Measurements from ENCODE around the gene RBAK. TPM values are rescaled to one million over a fixed set of nuclear protein-coding genes. Genes with fewer than 3 reads are reported as not detected.

Gene RBAK
- total RNA-seq, 2 donors from 2014 or later: 18.5 to 18.8 TPM

DNA sequence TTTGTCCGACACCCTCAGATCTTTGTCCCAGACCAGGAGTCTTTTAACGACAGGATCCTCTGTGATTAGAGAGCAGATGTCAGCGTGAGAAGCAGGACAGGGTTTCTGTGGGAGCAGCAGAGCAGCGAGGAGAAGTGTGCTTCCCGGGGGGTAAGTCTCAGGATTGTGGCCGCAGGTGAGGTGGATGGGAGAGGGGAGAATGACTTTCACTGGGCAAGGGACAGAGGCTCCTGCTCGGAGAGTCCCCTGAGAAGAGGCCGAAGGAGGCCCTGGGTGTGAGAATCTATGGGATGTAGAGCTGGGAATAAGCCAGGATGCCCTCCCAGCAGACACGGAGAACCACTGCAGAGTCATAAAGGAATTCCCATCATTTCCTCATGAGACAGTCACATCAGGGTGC lies 10.4 kb upstream of the RBAK start:
- no peaks in the 10 kb centered on the region for H3K9me3 ChIP-seq (ENCODE audit: control insufficient read depth, low read length)
- H3K27ac ChIP-seq (ENCODE audit: low read depth, low read length): no peak overlapping the region
- no peak overlapping the region for H3K4me3 Mint-ChIP-seq
- H3K27ac Mint-ChIP-seq: no peak overlapping the region
- peaks cover 47% of the 10 kb centered on the region for H3K27me3 Mint-ChIP-seq (ENCODE audit: insufficient read depth)
- H3K9ac ChIP-seq (ENCODE audit: extremely low read depth, low read length, poor library complexity, severe bottlenecking): no peak overlapping the region
- H3K4me3 ChIP-seq (ENCODE audit: low read length): no peak overlapping the region
- TF ChIP-seq CTCF (conservative IDR thresholded peaks at IDR 0.05): no peak
- no peaks in the 10 kb centered on the region for H3K4me1 Mint-ChIP-seq
- no peaks in the 10 kb centered on the region for H3K36me3 ChIP-seq (ENCODE audit: control insufficient read depth, insufficient read depth, low read length)
- H3K9me3 Mint-ChIP-seq: peaks cover 5% of the 10 kb centered on the region
- no peak for DNase-seq
- H3K27me3 ChIP-seq (ENCODE audit: control insufficient read depth, insufficient read depth, low read length, poor library complexity, severe bottlenecking): no peaks in the 10 kb centered on the region
- peaks cover 3% of the 10 kb centered on the region for H3K36me3 Mint-ChIP-seq (ENCODE audit: low read depth)
- 88 to 98% methylated on average over 7 to 9 of the region's 9 CpGs for whole genome bisulfite sequencing, 2 experiments (ENCODE audit: insufficient coverage in 1 of 2, insufficient read length in 1 of 2)
- no peaks in the 10 kb centered on the region for H3K4me1 ChIP-seq (ENCODE audit: control insufficient read depth, insufficient read depth, low read length)

DNA sequence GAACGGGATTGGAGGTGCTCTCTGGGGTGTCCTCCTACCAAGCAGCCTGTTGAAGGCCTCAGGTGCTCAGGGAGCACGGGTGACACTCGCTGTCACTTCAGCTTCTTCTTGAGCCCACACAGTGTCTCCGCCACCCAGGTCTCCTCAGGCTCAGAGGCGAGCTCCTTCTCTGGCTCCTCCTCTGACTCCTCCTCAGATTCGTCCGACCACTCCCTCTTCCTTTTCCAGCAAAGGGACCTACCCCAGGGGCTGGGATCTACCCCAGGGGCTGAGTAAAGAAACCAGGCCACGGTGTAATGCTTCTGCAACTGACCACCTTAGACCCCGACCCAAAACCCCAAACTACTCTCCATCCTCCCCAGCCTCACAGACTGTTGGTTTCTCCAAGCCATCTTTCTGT lies 9.2 kb upstream of the RBAK start:
- Histone ChIP-seq H3K4me1 (ENCODE audit: control insufficient read depth, insufficient read depth, low read length) (no peaks in the 10 kb centered on the region), H3K36me3 (ENCODE audit: control insufficient read depth, insufficient read depth, low read length) (no peaks in the 10 kb centered on the region), H3K4me3 (ENCODE audit: low read length) (no peak overlapping the region), H3K27me3 (ENCODE audit: control insufficient read depth, insufficient read depth, low read length, poor library complexity, severe bottlenecking) (no peaks in the 10 kb centered on the region), H3K27ac (ENCODE audit: low read depth, low read length) (no peak overlapping the region), H3K9ac (ENCODE audit: extremely low read depth, low read length, poor library complexity, severe bottlenecking) (no peak overlapping the region), H3K9me3 (ENCODE audit: control insufficient read depth, low read length) (no peaks in the 10 kb centered on the region)
- Mint-ChIP-seq H3K36me3 (ENCODE audit: low read depth) (peaks cover 3% of the 10 kb centered on the region), H3K4me3 (no peak overlapping the region), H3K4me1 (no peaks in the 10 kb centered on the region), H3K27ac (no peak overlapping the region), H3K9me3 (peaks cover 2% of the 10 kb centered on the region), H3K27me3 (ENCODE audit: insufficient read depth) (peaks cover 58% of the 10 kb centered on the region)
- WGBS, 2 experiments (ENCODE audit: insufficient coverage in 1 of 2, insufficient read length in 1 of 2): 81% methylated on average over 4 to 9 of the region's 9 CpGs
- TF ChIP-seq CTCF (conservative IDR thresholded peaks at IDR 0.05): no peak
- DNase-seq: no peak

- H3K4me1 Mint-ChIP-seq: peaks cover 4% of the 10 kb centered on the region
- no peaks in the 10 kb centered on the region for H3K4me1 ChIP-seq (ENCODE audit: control insufficient read depth, insufficient read depth, low read length)
- H3K9me3 Mint-ChIP-seq: peaks cover 19% of the 10 kb centered on the region
- no peak overlapping the region for H3K4me3 Mint-ChIP-seq
- no peak overlapping the region for H3K27ac ChIP-seq (ENCODE audit: low read depth, low read length)
- H3K9me3 ChIP-seq (ENCODE audit: control insufficient read depth, low read length): no peaks in the 10 kb centered on the region
- H3K4me3 ChIP-seq (ENCODE audit: low read length): no peak overlapping the region
- H3K27me3 ChIP-seq (ENCODE audit: control insufficient read depth, insufficient read depth, low read length, poor library complexity, severe bottlenecking): no peaks in the 10 kb centered on the region
- no peak for TF ChIP-seq CTCF (conservative IDR thresholded peaks at IDR 0.05)
- H3K27me3 Mint-ChIP-seq (ENCODE audit: insufficient read depth): peaks cover 58% of the 10 kb centered on the region
- H3K36me3 ChIP-seq (ENCODE audit: control insufficient read depth, insufficient read depth, low read length): no peaks in the 10 kb centered on the region
- no peak for DNase-seq
- H3K36me3 Mint-ChIP-seq (ENCODE audit: low read depth): peaks cover 4% of the 10 kb centered on the region
- no peak overlapping the region for H3K9ac ChIP-seq (ENCODE audit: extremely low read depth, low read length, poor library complexity, severe bottlenecking)
- 75 to 88% methylated on average over 2 to 5 of the region's 5 CpGs for WGBS, 2 experiments (ENCODE audit: insufficient coverage in 1 of 2, insufficient read length in 1 of 2)
- no peak overlapping the region for H3K27ac Mint-ChIP-seq
Observed at GRCh38 chr7:5041047-5041446, 4.6 kb upstream of the RBAK start.

Data from endodermal cell (in vitro differentiated cells).